Endometrial microvascular endothelial cells (primary cell): ENCODE results near the gene CMTM8. TPM values are rescaled to one million over a fixed set of nuclear protein-coding genes. Genes with fewer than 3 reads are reported as not detected.

ENCODE experiments used
- in situ Hi-C: cut with HindIII; loops from 2 replicates; pipeline ENCODE4 v1.10.0; 2017; ENCODE audit warnings: low sequenced_read_pairs, low pct_unique_long_range_greater_than_20kb; ENCODE audit errors: inconsistent ontology term
- total RNA-seq: library from RNA; depleted of rRNA; stranded (reverse); fragments of >200 nt; gene quantifications from one replicate; pipeline ENCODE4 v1.2.3, GENCODE V29; 2015; ENCODE audit errors: inconsistent ontology term

CMTM8 gene
- total RNA-seq, 1 donor from 2014 or later = 4.7 TPM

GRCh38 chr3:32413845-32414521, 175.5 kb downstream of the CMTM8 start:
- in situ Hi-C loops = no loop called here

- in situ Hi-C loops = no loop called here
Observed at GRCh38 chr3:32414522-32415202, 176.2 kb downstream of the CMTM8 start.

GRCh38 chr3:32419742-32420125, 181.3 kb downstream of the CMTM8 start:
- in situ Hi-C loops = no loop called here

Other genes with a start within 250 kb of the CMTM8 start
- 22.4 TPM for gene GPD1L, start 132.1 kb upstream of the CMTM8 start, total RNA-seq
- gene CMTM7, start 153.2 kb downstream of the CMTM8 start, total RNA-seq = 40.7 TPM